ENCODE measurements around the gene HPX. TPM values are rescaled to one million over a fixed set of nuclear protein-coding genes. Genes with fewer than 3 reads are reported as not detected.

The HPX gene
- total and polyA plus RNA-seq, 5 experiments from 2014 or later = 1.6 to 1.7 TPM; not detected in 3

DNA sequence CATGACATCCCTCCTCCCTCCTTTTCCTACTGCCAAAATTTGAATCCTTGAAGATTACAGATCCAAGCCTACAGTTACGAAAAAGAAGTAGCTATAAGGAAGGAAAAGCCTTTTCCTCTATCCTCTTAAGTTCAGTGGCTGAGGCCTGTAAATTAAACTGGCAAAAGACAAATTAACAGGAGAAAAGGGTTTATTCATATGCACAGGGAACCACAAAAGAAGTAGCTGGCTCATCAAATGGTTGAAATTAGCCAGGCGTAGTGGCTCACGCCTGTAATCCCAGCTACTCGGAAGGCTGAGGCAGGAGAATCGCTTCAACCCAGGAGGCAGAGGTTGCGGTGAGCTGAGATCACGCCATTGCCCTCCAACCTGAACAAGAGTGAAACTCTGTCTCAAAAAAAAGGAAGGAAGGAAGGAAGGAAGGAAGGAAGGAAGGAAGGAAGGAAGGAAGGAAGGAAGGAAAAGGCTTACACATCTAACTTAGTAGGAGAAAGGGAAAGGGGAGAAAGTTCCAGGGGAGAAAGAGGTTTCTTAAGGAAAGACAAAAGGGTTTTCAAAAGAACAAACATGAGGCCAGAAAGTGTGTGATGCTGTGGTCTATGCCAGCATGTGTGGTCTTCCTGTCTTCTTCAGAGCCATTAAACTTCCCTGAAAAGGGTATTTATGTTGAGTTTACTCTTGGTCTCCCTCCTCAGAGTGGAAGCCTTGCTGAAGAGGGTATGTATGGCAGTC lies 55.6 kb downstream of the HPX start:
- H3K9me3 Mint-ChIP-seq = no peaks in the 10 kb centered on the region
- H3K36me3 Mint-ChIP-seq = no peaks in the 10 kb centered on the region
- H3K4me3 Mint-ChIP-seq = peak overlapping the region in 1 of 10 donors; percentile 7
- ATAC-seq (no peak), DNase-seq (no peak)
- peaks cover 13 to 42% (median 31%) of the 10 kb centered on the region in 4 donors for H3K4me1 Mint-ChIP-seq
- peak overlapping the region in 4 of 10 donors; percentile 25 to 78 (median 50) for H3K27ac Mint-ChIP-seq
- no peaks in the 10 kb centered on the region for H3K27me3 Mint-ChIP-seq
- POLR2A ChIA-PET = interaction anchor here (0.6 to 13.1 kb wide), 5 partner anchors 18 to 128 kb away, joined by 4 to 358 read pairs (median 6); partner anchors contain the start of gene APBB1

Other genes starting within 250 kb of the HPX start
- gene OR52W1, start 241.8 kb downstream of the HPX start, total RNA-seq = not detected
- gene OR52W1, start 241.8 kb downstream of the HPX start, polyA plus RNA-seq = not detected
- gene C11orf42, start 235.4 kb downstream of the HPX start, total RNA-seq = not detected
- gene C11orf42, start 235.4 kb downstream of the HPX start, polyA plus RNA-seq = not detected
- 10 to 100 TPM; 46.7 to 48.5 TPM for gene FHIP1B, start 206.4 kb downstream of the HPX start, total RNA-seq
- 10 to 100 TPM in 2 of 3 donors, 1 to 10 TPM in 1; 9.3 to 14.9 (median 11.4) TPM for gene FHIP1B, start 206.4 kb downstream of the HPX start, polyA plus RNA-seq
- 1 to 10 TPM in 1 of 2 experiments, under 1 TPM in 1; 0.70 to 1.2 TPM for gene CNGA4, start 201.9 kb downstream of the HPX start, total RNA-seq
- under 1 TPM in 2 of 3 donors, not detected in 1; 0.13 to 0.33 TPM for gene CNGA4, start 201.9 kb downstream of the HPX start, polyA plus RNA-seq
- gene CCKBR, start 181.1 kb downstream of the HPX start, total RNA-seq = not detected
- not detected for gene CCKBR, start 181.1 kb downstream of the HPX start, polyA plus RNA-seq
- gene CAVIN3, start 120.5 kb downstream of the HPX start, total RNA-seq = not detected
- gene CAVIN3, start 120.5 kb downstream of the HPX start, polyA plus RNA-seq = not detected
- gene SMPD1, start 50.5 kb downstream of the HPX start, total RNA-seq = 10 to 100 TPM; 54.8 to 62.0 TPM
- 10 to 100 TPM; 22.4 to 32.6 (median 31.7) TPM for gene SMPD1, start 50.5 kb downstream of the HPX start, polyA plus RNA-seq
- 100 to 1,000 TPM; 135 to 141 TPM for gene APBB1, start 21.9 kb downstream of the HPX start, total RNA-seq
- 100 to 1,000 TPM; 115 to 196 (median 146) TPM for gene APBB1, start 21.9 kb downstream of the HPX start, polyA plus RNA-seq
- 10 to 100 TPM; 20.7 to 25.9 TPM for gene TRIM3, start 33.0 kb upstream of the HPX start, total RNA-seq
- 1 to 10 TPM; 1.2 to 2.4 (median 1.8) TPM for gene TRIM3, start 33.0 kb upstream of the HPX start, polyA plus RNA-seq
- 10 to 100 TPM; 54.6 to 56.1 TPM for gene ARFIP2, start 40.3 kb upstream of the HPX start, total RNA-seq
- gene ARFIP2, start 40.3 kb upstream of the HPX start, polyA plus RNA-seq = 10 to 100 TPM; 31.1 to 43.8 (median 38.3) TPM
- 10 to 100 TPM; 69.2 to 71.5 TPM for gene TIMM10B, start 40.5 kb upstream of the HPX start, total RNA-seq
- 10 to 100 TPM; 30.5 to 42.7 (median 30.9) TPM for gene TIMM10B, start 40.5 kb upstream of the HPX start, polyA plus RNA-seq
- gene DNHD1, start 56.3 kb upstream of the HPX start, total RNA-seq = 10 to 100 TPM; 62.4 to 62.8 TPM
- gene DNHD1, start 56.3 kb upstream of the HPX start, polyA plus RNA-seq = 1 to 10 TPM; 1.0 to 1.9 (median 1.1) TPM
- gene RRP8, start 162.6 kb upstream of the HPX start, total RNA-seq = 10 to 100 TPM; 35.3 to 35.7 TPM
- gene RRP8, start 162.6 kb upstream of the HPX start, polyA plus RNA-seq = 10 to 100 TPM; 17.8 to 25.9 (median 20.9) TPM
- gene ILK, start 162.8 kb upstream of the HPX start, total RNA-seq = 10 to 100 TPM; 88.5 to 93.5 TPM
- 10 to 100 TPM; 63.7 to 72.5 (median 68.5) TPM for gene ILK, start 162.8 kb upstream of the HPX start, polyA plus RNA-seq
- 100 to 1,000 TPM; 107 to 116 TPM for gene TAF10, start 171.2 kb upstream of the HPX start, total RNA-seq
- 100 to 1,000 TPM; 247 to 332 (median 249) TPM for gene TAF10, start 171.2 kb upstream of the HPX start, polyA plus RNA-seq
- 100 to 1,000 TPM; 130 TPM for gene TPP1, start 178.4 kb upstream of the HPX start, total RNA-seq
- gene TPP1, start 178.4 kb upstream of the HPX start, polyA plus RNA-seq = 100 to 1,000 TPM in 1 of 3 donors, 10 to 100 TPM in 2; 84.8 to 107 (median 85.1) TPM
- gene DCHS1, start 214.8 kb upstream of the HPX start, total RNA-seq = 10 to 100 TPM; 14.4 to 14.9 TPM
- gene DCHS1, start 214.8 kb upstream of the HPX start, polyA plus RNA-seq = 1 to 10 TPM; 2.2 to 6.1 (median 2.9) TPM
- 10 to 100 TPM; 27.5 to 30.1 TPM for gene MRPL17, start 242.4 kb upstream of the HPX start, total RNA-seq
- 10 to 100 TPM; 16.2 to 23.6 (median 16.5) TPM for gene MRPL17, start 242.4 kb upstream of the HPX start, polyA plus RNA-seq